ENCODE results near the gene MYCT1. TPM values are rescaled to one million over a fixed set of nuclear protein-coding genes. Genes with fewer than 3 reads are reported as not detected.

MYCT1 gene
- total RNA-seq, 1 experiment from 2014 or later = not detected

- Histone ChIP-seq H3K4me2 (ENCODE audit: low read depth, low read length, poor library complexity, severe bottlenecking) (no peak overlapping the region), H3K9ac (ENCODE audit: low read length) (no peak overlapping the region), H2AFZ (ENCODE audit: low read length) (no peak overlapping the region), H3K27me3 (ENCODE audit: low read length) (no peaks in the 10 kb centered on the region), H3K9me2 (replicated peaks; ENCODE audit: insufficient read depth, low read length) (no peaks in the 10 kb centered on the region), H3K4me1 (ENCODE audit: low read length) (no peaks in the 10 kb centered on the region), H3K4me3 (ENCODE audit: low read length) (no peak overlapping the region), H3K27ac (ENCODE audit: low read length) (no peak overlapping the region), H3K79me2 (ENCODE audit: low read length) (no peaks in the 10 kb centered on the region), H3K9me3 (ENCODE audit: low read length) (no peaks in the 10 kb centered on the region), H3K36me3 (ENCODE audit: insufficient read depth, low read length) (no peaks in the 10 kb centered on the region), H4K20me1 (ENCODE audit: insufficient read depth, low read depth, low read length) (no peaks in the 10 kb centered on the region)
- no peak for DNase-seq
These were observed 28.6 kb downstream of the MYCT1 start for GRCh38 chr6:152726313-152726712.

DNA sequence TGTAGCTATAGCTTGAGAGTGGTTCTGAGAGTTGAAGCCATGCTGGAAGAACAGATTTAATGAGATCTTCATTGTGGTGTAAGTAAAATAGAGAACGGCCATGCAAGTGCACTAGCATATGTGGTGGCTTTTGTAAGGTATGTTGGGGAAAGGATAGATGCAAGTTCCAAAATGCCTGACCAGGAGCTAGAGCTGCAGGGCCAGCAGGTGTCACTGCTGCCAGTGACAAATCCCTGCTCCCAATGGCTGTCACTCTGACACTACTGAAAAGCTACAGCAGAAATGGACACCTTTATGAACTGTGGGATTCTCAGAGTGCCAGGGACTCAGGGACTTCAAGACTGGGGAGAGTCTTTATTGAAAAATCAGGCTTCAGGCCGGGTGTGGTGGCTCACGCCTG lies 29.8 kb downstream of the MYCT1 start:
- DNase-seq = no peak
- no peaks in the 10 kb centered on the region for H3K4me1 ChIP-seq (ENCODE audit: low read length)
- no peaks in the 10 kb centered on the region for H3K36me3 ChIP-seq (ENCODE audit: insufficient read depth, low read length)

DNA sequence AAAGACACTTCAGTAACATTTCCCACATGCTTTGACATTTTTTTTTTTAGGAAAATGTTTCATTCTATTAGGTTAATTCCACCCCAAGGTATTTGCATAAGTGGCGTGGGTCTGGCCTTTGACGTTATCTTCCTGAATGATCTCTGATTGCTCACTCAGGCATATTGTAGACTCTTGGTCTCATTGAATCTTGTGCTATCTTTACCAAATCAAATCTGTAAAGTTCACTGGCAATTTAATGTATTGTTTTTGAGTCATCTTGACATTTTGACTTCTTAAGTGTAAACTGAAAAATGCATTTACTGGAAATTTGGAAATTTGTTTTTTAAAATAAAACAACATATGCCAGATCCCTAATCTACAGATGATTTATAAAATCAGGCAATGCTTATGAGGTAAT lies 36.9 kb downstream of the MYCT1 start:
- Histone ChIP-seq H3K4me1 (ENCODE audit: low read length) (no peaks in the 10 kb centered on the region), H3K27me3 (ENCODE audit: low read length) (no peaks in the 10 kb centered on the region), H3K9me3 (ENCODE audit: low read length) (no peaks in the 10 kb centered on the region), H3K36me3 (ENCODE audit: insufficient read depth, low read length) (no peaks in the 10 kb centered on the region), H3K27ac (ENCODE audit: low read length) (no peak overlapping the region), H3K4me2 (ENCODE audit: low read depth, low read length, poor library complexity, severe bottlenecking) (no peak overlapping the region), H3K4me3 (ENCODE audit: low read length) (no peak overlapping the region), H3K79me2 (ENCODE audit: low read length) (no peaks in the 10 kb centered on the region), H2AFZ (ENCODE audit: low read length) (no peak overlapping the region), H4K20me1 (ENCODE audit: insufficient read depth, low read depth, low read length) (no peaks in the 10 kb centered on the region), H3K9me2 (replicated peaks; ENCODE audit: insufficient read depth, low read length) (no peaks in the 10 kb centered on the region), H3K9ac (ENCODE audit: low read length) (no peak overlapping the region)
- DNase-seq = no peak

More for the DNA sequence above, 29.8 kb downstream of the MYCT1 start:
- Histone ChIP-seq H4K20me1 (ENCODE audit: insufficient read depth, low read depth, low read length) (no peaks in the 10 kb centered on the region), H3K79me2 (ENCODE audit: low read length) (no peaks in the 10 kb centered on the region), H3K9ac (ENCODE audit: low read length) (no peak overlapping the region), H3K4me2 (ENCODE audit: low read depth, low read length, poor library complexity, severe bottlenecking) (no peak overlapping the region), H3K9me2 (replicated peaks; ENCODE audit: insufficient read depth, low read length) (no peaks in the 10 kb centered on the region), H3K27me3 (ENCODE audit: low read length) (no peaks in the 10 kb centered on the region), H3K4me3 (ENCODE audit: low read length) (no peak overlapping the region), H3K27ac (ENCODE audit: low read length) (no peak overlapping the region), H3K9me3 (ENCODE audit: low read length) (no peaks in the 10 kb centered on the region), H2AFZ (ENCODE audit: low read length) (no peak overlapping the region)

DNA sequence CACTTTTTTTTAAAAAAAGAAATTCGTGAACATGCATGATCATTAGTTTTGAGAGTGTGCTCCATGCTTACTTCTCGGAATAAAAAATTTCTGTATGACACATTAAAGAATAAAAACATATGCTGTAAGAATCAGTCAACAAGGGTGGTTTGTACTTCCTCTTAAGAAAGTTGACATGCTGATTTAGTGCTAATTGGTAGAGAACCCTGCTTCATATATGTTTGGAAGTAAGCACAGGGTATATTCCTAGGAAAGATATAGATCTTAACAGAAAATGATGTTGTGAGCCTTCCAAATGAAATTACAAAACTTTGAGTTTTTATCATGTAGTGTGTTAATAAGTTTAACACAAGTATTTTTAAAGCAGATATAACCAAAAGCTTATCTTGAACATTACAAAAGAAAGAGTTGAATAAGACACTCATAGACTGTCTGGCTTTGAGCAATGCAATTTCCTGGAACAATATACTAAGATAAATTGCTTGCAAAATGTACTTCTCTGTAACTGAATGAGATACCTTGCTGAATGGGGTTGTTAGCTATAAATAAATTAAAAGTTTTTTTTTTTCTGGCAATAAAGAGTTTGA lies 39.1 kb downstream of the MYCT1 start:
- H3K4me1 ChIP-seq (ENCODE audit: low read length) = no peaks in the 10 kb centered on the region
- no peak overlapping the region for H3K4me3 ChIP-seq (ENCODE audit: low read length)
- H3K27me3 ChIP-seq (ENCODE audit: low read length) = no peaks in the 10 kb centered on the region
- H3K27ac ChIP-seq (ENCODE audit: low read length) = no peak overlapping the region
- no peak for DNase-seq
- no peaks in the 10 kb centered on the region for H3K9me2 ChIP-seq (replicated peaks; ENCODE audit: insufficient read depth, low read length)
- H4K20me1 ChIP-seq (ENCODE audit: insufficient read depth, low read depth, low read length) = no peaks in the 10 kb centered on the region
- no peaks in the 10 kb centered on the region for H3K9me3 ChIP-seq (ENCODE audit: low read length)
- H3K36me3 ChIP-seq (ENCODE audit: insufficient read depth, low read length) = no peaks in the 10 kb centered on the region
- no peaks in the 10 kb centered on the region for H3K79me2 ChIP-seq (ENCODE audit: low read length)
- H3K4me2 ChIP-seq (ENCODE audit: low read depth, low read length, poor library complexity, severe bottlenecking) = no peak overlapping the region
- no peak overlapping the region for H3K9ac ChIP-seq (ENCODE audit: low read length)
- no peak overlapping the region for H2AFZ ChIP-seq (ENCODE audit: low read length)

DNA sequence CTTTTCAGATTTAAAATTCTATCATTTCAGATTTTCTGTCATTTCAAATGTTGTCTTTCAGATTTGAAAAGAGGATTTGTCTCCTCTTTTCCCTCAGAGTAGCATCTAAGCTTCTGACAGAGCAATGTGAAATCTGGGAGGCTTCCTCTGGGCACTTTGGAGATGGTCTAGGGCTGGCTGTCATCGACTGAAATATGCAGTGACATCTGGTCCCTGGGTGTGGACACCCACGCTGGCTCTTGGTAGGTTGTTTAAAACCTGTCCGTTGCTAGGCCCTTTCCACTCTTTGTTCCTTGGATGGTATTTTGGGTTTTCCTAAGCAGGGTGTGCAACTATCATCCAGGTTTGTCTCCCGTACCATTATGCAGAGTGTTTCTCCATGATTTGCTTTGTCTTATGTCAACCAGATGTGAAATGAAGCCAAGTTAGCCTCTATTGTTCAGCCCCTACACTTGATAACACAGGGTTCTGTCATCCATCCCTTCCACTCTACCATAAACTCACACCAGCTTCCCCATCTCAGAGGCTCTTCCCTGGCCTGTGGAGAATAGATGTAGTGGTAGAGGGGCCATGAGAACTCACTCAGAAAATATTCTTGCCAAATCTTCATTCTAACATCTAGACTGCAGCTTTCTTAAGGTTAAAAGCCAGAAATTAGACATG lies 47.9 kb downstream of the MYCT1 start:
- no peaks in the 10 kb centered on the region for H3K9me3 ChIP-seq (ENCODE audit: low read length)
- no peaks in the 10 kb centered on the region for H3K9me2 ChIP-seq (replicated peaks; ENCODE audit: insufficient read depth, low read length)
- no peak overlapping the region for H3K27ac ChIP-seq (ENCODE audit: low read length)
- H3K79me2 ChIP-seq (ENCODE audit: low read length) = no peaks in the 10 kb centered on the region
- no peaks in the 10 kb centered on the region for H3K36me3 ChIP-seq (ENCODE audit: insufficient read depth, low read length)
- H2AFZ ChIP-seq (ENCODE audit: low read length) = no peak overlapping the region
- DNase-seq = no peak
- H3K27me3 ChIP-seq (ENCODE audit: low read length) = no peaks in the 10 kb centered on the region
- no peak overlapping the region for H3K9ac ChIP-seq (ENCODE audit: low read length)
- no peak overlapping the region for H3K4me2 ChIP-seq (ENCODE audit: low read depth, low read length, poor library complexity, severe bottlenecking)
- no peaks in the 10 kb centered on the region for H4K20me1 ChIP-seq (ENCODE audit: insufficient read depth, low read depth, low read length)
- H3K4me3 ChIP-seq (ENCODE audit: low read length) = no peak overlapping the region
- H3K4me1 ChIP-seq (ENCODE audit: low read length) = no peaks in the 10 kb centered on the region

GRCh38 chr6:152746172-152746553 lies 48.5 kb downstream of the MYCT1 start:
- H3K4me3 ChIP-seq (ENCODE audit: low read length) = no peak overlapping the region
- no peak for DNase-seq

DNA sequence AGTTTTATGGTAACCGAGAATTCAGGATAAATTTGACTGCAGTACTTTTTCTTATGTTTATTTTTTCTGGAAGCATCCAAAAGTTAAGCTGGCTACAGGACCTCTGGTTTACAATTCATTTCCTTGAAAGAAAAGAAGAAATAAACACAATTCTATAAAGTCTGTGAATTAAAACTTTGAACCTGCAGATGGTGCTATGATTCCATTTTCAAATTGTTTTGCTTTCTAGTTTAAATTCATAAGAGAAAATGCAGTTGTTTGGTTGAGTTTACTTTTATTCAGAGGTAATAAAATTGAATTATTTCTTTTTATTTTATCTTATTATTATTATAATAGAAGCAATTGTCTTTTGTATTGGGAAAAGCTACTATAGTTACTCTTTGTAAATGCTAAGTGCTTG lies 51.1 kb downstream of the MYCT1 start:
- H2AFZ ChIP-seq (ENCODE audit: low read length) = no peak overlapping the region
- no peaks in the 10 kb centered on the region for H3K79me2 ChIP-seq (ENCODE audit: low read length)
- H3K9me2 ChIP-seq (replicated peaks; ENCODE audit: insufficient read depth, low read length) = no peaks in the 10 kb centered on the region
- no peak overlapping the region for H3K9ac ChIP-seq (ENCODE audit: low read length)
- no peak overlapping the region for H3K4me2 ChIP-seq (ENCODE audit: low read depth, low read length, poor library complexity, severe bottlenecking)
- H4K20me1 ChIP-seq (ENCODE audit: insufficient read depth, low read depth, low read length) = no peaks in the 10 kb centered on the region
- no peak overlapping the region for H3K27ac ChIP-seq (ENCODE audit: low read length)
- H3K36me3 ChIP-seq (ENCODE audit: insufficient read depth, low read length) = no peaks in the 10 kb centered on the region
- no peaks in the 10 kb centered on the region for H3K4me1 ChIP-seq (ENCODE audit: low read length)
- no peak overlapping the region for H3K4me3 ChIP-seq (ENCODE audit: low read length)
- no peaks in the 10 kb centered on the region for H3K27me3 ChIP-seq (ENCODE audit: low read length)
- DNase-seq = peak; percentile 59
- no peaks in the 10 kb centered on the region for H3K9me3 ChIP-seq (ENCODE audit: low read length)

More at GRCh38 chr6:152746172-152746553, 48.5 kb downstream of the MYCT1 start:
- H3K9ac ChIP-seq (ENCODE audit: low read length) = no peak overlapping the region
- H3K4me1 ChIP-seq (ENCODE audit: low read length) = no peaks in the 10 kb centered on the region
- no peaks in the 10 kb centered on the region for H4K20me1 ChIP-seq (ENCODE audit: insufficient read depth, low read depth, low read length)
- H2AFZ ChIP-seq (ENCODE audit: low read length) = no peak overlapping the region
- H3K36me3 ChIP-seq (ENCODE audit: insufficient read depth, low read length) = no peaks in the 10 kb centered on the region
- H3K79me2 ChIP-seq (ENCODE audit: low read length) = no peaks in the 10 kb centered on the region
- H3K4me2 ChIP-seq (ENCODE audit: low read depth, low read length, poor library complexity, severe bottlenecking) = no peak overlapping the region
- H3K27ac ChIP-seq (ENCODE audit: low read length) = no peak overlapping the region
- H3K27me3 ChIP-seq (ENCODE audit: low read length) = no peaks in the 10 kb centered on the region
- H3K9me2 ChIP-seq (replicated peaks; ENCODE audit: insufficient read depth, low read length) = no peaks in the 10 kb centered on the region
- no peaks in the 10 kb centered on the region for H3K9me3 ChIP-seq (ENCODE audit: low read length)

DNA sequence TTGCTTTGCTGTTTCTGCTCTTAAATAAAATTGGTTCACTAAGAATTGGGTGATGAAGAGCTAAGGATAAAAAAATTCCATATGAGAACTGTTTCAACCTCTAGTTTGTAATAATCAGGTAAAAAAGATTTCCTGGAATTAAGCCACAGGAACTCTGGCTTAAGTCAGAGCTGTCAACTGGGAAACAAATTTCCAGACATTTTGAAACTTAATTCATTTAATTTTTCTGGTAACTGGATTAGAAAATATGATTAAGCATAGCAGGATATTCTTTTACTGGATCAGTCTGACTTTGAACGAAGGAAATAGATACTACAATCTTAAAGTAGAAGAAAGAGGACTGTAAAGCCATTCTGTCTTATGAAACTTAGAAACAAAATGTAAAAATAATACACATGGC lies 51.6 kb downstream of the MYCT1 start:
- H4K20me1 ChIP-seq (ENCODE audit: insufficient read depth, low read depth, low read length) = no peaks in the 10 kb centered on the region
- H3K4me3 ChIP-seq (ENCODE audit: low read length) = no peak overlapping the region
- H3K27me3 ChIP-seq (ENCODE audit: low read length) = no peaks in the 10 kb centered on the region
- H3K9me2 ChIP-seq (replicated peaks; ENCODE audit: insufficient read depth, low read length) = no peaks in the 10 kb centered on the region
- H3K27ac ChIP-seq (ENCODE audit: low read length) = no peak overlapping the region
- H3K36me3 ChIP-seq (ENCODE audit: insufficient read depth, low read length) = no peaks in the 10 kb centered on the region
- no peak overlapping the region for H3K9ac ChIP-seq (ENCODE audit: low read length)
- no peaks in the 10 kb centered on the region for H3K79me2 ChIP-seq (ENCODE audit: low read length)
- H3K4me2 ChIP-seq (ENCODE audit: low read depth, low read length, poor library complexity, severe bottlenecking) = no peak overlapping the region
- no peaks in the 10 kb centered on the region for H3K4me1 ChIP-seq (ENCODE audit: low read length)
- H2AFZ ChIP-seq (ENCODE audit: low read length) = no peak overlapping the region
- DNase-seq = no peak
- no peaks in the 10 kb centered on the region for H3K9me3 ChIP-seq (ENCODE audit: low read length)

Data from Karpas-422 (cell line).